Lower leg skin (tissue), 4 donors: Measurements from ENCODE around the gene DEPDC1. TPM values are rescaled to one million over a fixed set of nuclear protein-coding genes. Genes with fewer than 3 reads are reported as not detected.

Source experiments
- DNase-seq, 2 donors: peaks; one replicate each; pipeline ENCODE4 v3.0.0-alpha.2; 2019; ENCODE audit warnings: low spot score in 2 of 2
- H3K4me3 ChIP-seq: fragments of 200-600 bp; sonication (generic); 2 replicates; pipeline ENCODE4 v1.5.1; 2017; ENCODE audit warnings: mild to moderate bottlenecking, low read depth; ENCODE audit not compliant: poor library complexity, severe bottlenecking
- CTCF ChIP-seq, 3 donors: fragments of 450-650 bp; IDR thresholded peaks; one replicate each; pipeline ENCODE4 v1.5.1; 2016; ENCODE audit warnings: antibody characterized with exemption in 3 of 3, mild to moderate bottlenecking in 3 of 3, moderate library complexity in 2 of 3
- POLR2A ChIP-seq, 2 donors: fragments of 450-650 bp; IDR thresholded peaks; one replicate each; pipeline ENCODE4 v1.6.1; 2016 to 2017; ENCODE audit warnings: antibody characterized with exemption in 2 of 2, mild to moderate bottlenecking in 1 of 2, moderate library complexity in 1 of 2
- WGBS, 2 donors: methylation state at CpG; one replicate each; pipeline ENCODE4 v1.1.5; 2018; 5-methylcytosine and 5-hydroxymethylcytosine counted together
- intact Hi-C: fragments of 100-400 bp; cut with DNase I; formaldehyde crosslinking; loops from one replicate; pipeline ENCODE4 v1.15.0; 2023; ENCODE audit warnings: low total_unique reads
- total RNA-seq, 4 donors: library from RNA; depleted of rRNA; stranded (reverse); fragments of >200 nt; gene quantifications; one replicate each; pipeline ENCODE4 v1.1.0, GENCODE V29; 2016

The DEPDC1 gene
- total RNA-seq, 4 donors from 2014 or later, result 1.3 to 6.5 (median 2.0) TPM

GRCh38 chr1:68429233-68429808 lies 67.6 kb downstream of the DEPDC1 start:
- H3K4me3 ChIP-seq, result no peak overlapping the region
- no peak for DNase-seq
- WGBS, 2 donors, result 87 to 91% methylated on average over 4 of the region's 4 CpGs
- intact Hi-C loops, result no loop called here
- TF ChIP-seq CTCF (IDR thresholded peaks at IDR 0.05), result no peak
- TF ChIP-seq POLR2A (IDR thresholded peaks at IDR 0.05), result no peak

- no peak for TF ChIP-seq CTCF (IDR thresholded peaks at IDR 0.05)
- no peak overlapping the region for H3K4me3 ChIP-seq
- intact Hi-C loops, result no loop called here
- 65 to 67% methylated on average over 2 of the region's 2 CpGs for WGBS, 2 donors
- no peak for DNase-seq
Measured at GRCh38 chr1:68426594-68426993, 70.3 kb downstream of the DEPDC1 start.

Other genes with a start within 250 kb of the DEPDC1 start
- under 1 TPM in 1 of 4 donors, not detected in 3; 0.13 TPM for gene RPE65, start 47.1 kb downstream of the DEPDC1 start, total RNA-seq